COR-L47 (cell line): ENCODE results near the gene AANAT.

Experiments
- DNase-seq: peaks from one replicate; lab custom pipeline; 2025; lab: John Stamatoyannopoulos, UW

The AANAT gene

GRCh38 chr17:76468634-76469010 is 1.2 kb downstream of the AANAT start:
- DNase-seq, result no peak

GRCh38 chr17:76469076-76469990 is 1.9 kb downstream of the AANAT start:
- DNase-seq, result no peak

- no peak for DNase-seq
These were observed 2.8 kb downstream of the AANAT start for GRCh38 chr17:76469991-76470739.

GRCh38 chr17:76471498-76472257 is 4.3 kb downstream of the AANAT start:
- no peak for DNase-seq

GRCh38 chr17:76472258-76472645 is 4.8 kb downstream of the AANAT start:
- no peak for DNase-seq

- no peak for DNase-seq
These were observed 5.3 kb downstream of the AANAT start for GRCh38 chr17:76472726-76473125.

- DNase-seq, result no peak
These were observed 6.2 kb downstream of the AANAT start for GRCh38 chr17:76473541-76473985.

GRCh38 chr17:76474238-76474637 is 6.8 kb downstream of the AANAT start:
- no peak for DNase-seq

GRCh38 chr17:76474894-76475293 is 7.5 kb downstream of the AANAT start:
- no peak for DNase-seq

GRCh38 chr17:76475302-76475701 is 7.9 kb downstream of the AANAT start:
- DNase-seq, result no peak

GRCh38 chr17:76476736-76477135 is 9.3 kb downstream of the AANAT start:
- DNase-seq, result no peak

- DNase-seq, result no peak
These were observed 10.2 kb downstream of the AANAT start for GRCh38 chr17:76477576-76477975.

GRCh38 chr17:76478097-76478496 is 10.7 kb downstream of the AANAT start:
- no peak for DNase-seq

GRCh38 chr17:76478730-76479514 is 11.5 kb downstream of the AANAT start:
- no peak for DNase-seq

- no peak for DNase-seq
These were observed 12.2 kb downstream of the AANAT start for GRCh38 chr17:76479515-76480060.

GRCh38 chr17:76480632-76481031 is 13.2 kb downstream of the AANAT start:
- DNase-seq, result no peak

- DNase-seq, result no peak
These were observed 13.8 kb downstream of the AANAT start for GRCh38 chr17:76481071-76481655.

- DNase-seq, result no peak
These were observed 16.9 kb downstream of the AANAT start for GRCh38 chr17:76484228-76484725.

- no peak for DNase-seq
These were observed 18.2 kb downstream of the AANAT start for GRCh38 chr17:76485569-76485968.

GRCh38 chr17:76487451-76488192 is 20.2 kb downstream of the AANAT start:
- no peak for DNase-seq
